Stimulated activated CD4-positive, alpha-beta T cell treated with anti-CD3 and anti-CD28 coated beads, Interleukin-4, amount 100 ng/mL, for 24 hours (primary cell): Measurements from ENCODE around the gene GPR17.
A peak's percentile ranks its signal among the peaks of the same experiment; 100 is the strongest.

Experiments
- DNase-seq: peaks from one replicate; pipeline ENCODE4 v3.0.0-alpha.2; 2020

GPR17 gene

GRCh38 chr2:127695491-127696472, 49.8 kb downstream of the GPR17 start:
- peak; percentile 42 for DNase-seq

- no peak for DNase-seq
These were observed 51.7 kb downstream of the GPR17 start for GRCh38 chr2:127697482-127698180.

- no peak for DNase-seq
These were observed 52.8 kb downstream of the GPR17 start for GRCh38 chr2:127698553-127699355.

- DNase-seq: peak; percentile 20
These were observed 54.7 kb downstream of the GPR17 start for GRCh38 chr2:127700527-127701192.

- DNase-seq: peak; percentile 91
These were observed 55.3 kb downstream of the GPR17 start, which contains the start of gene SFT2D3 for GRCh38 chr2:127701193-127701650. SFT2D3 (plus strand) TSS chr2:127701497; CDS start chr2:127701529, 32 bp downstream.

- peak; percentile 79 for DNase-seq
These were observed 55.9 kb downstream of the GPR17 start for GRCh38 chr2:127701651-127702394.
